ENCODE results near the gene DIRAS3.
"Not testable (repeated sequence)": the region's sequence is repeated elsewhere in the genome, so short reads cannot be mapped to it uniquely, and the experiment has no call there.

- not testable (repeated sequence) for TF ChIP-seq CTCF, POLR2A (IDR thresholded peaks at IDR 0.05)
Measured at GRCh38 chr1:68058053-68058452, 7.6 kb upstream of the DIRAS3 start.
